ENCODE data around the gene TMTC4. TPM values are rescaled to one million over a fixed set of nuclear protein-coding genes. Genes with fewer than 3 reads are reported as not detected.
A peak's percentile ranks its signal among the peaks of the same experiment; 100 is the strongest.

TMTC4 gene
- polyA plus RNA-seq, 3 donors, result 2.1 to 11.5 (median 3.9) TPM

GRCh38 chr13:100645382-100645781 is 29.2 kb downstream of the TMTC4 start:
- no peak for DNase-seq
- Histone ChIP-seq H3K27ac (ENCODE audit: low read depth in 1 of 2, low read length in 2 of 2) (no peak overlapping the region), H3K4me2 (replicated peaks; ENCODE audit: extremely low read depth, low read length, poor library complexity, severe bottlenecking) (no peak overlapping the region), H2AFZ (ENCODE audit: insufficient read depth, low read depth, low read length, poor library complexity, severe bottlenecking) (no peak overlapping the region), H3K36me3 (replicated peaks in 1 of 2; ENCODE audit: control insufficient read depth in 1 of 2, insufficient read depth in 2 of 2, low read length in 2 of 2) (peaks cover 24 to 60% of the 10 kb centered on the region in 2 donors), H4K20me1 (ENCODE audit: insufficient read depth, low read length) (no peaks in the 10 kb centered on the region), H3K4me3 (replicated peaks in 1 of 3; ENCODE audit: low read depth in 2 of 3, low read length in 3 of 3) (no peak overlapping the region), H3K9ac (ENCODE audit: insufficient read depth, low read length, poor library complexity, severe bottlenecking) (no peak overlapping the region), H3K4me1 (ENCODE audit: control insufficient read depth in 1 of 2, insufficient read depth in 2 of 2, low read length in 2 of 2) (no peaks in the 10 kb centered on the region), H3K27me3 (ENCODE audit: control insufficient read depth in 2 of 2, insufficient read depth in 2 of 2, low read length in 2 of 2) (no peaks in the 10 kb centered on the region), H3K79me2 (ENCODE audit: insufficient read depth, low read length) (no peaks in the 10 kb centered on the region), H3K9me3 (replicated peaks in 1 of 2; ENCODE audit: control insufficient read depth in 1 of 2, insufficient read depth in 1 of 2, low read length in 2 of 2) (no peaks in the 10 kb centered on the region)
- intact Hi-C loops (cut with micrococcal nuclease), result no loop called here
- 95% methylated on average over 6 of the region's 7 CpGs for WGBS (ENCODE audit: insufficient coverage)
- Mint-ChIP-seq H3K4me1 (no peaks in the 10 kb centered on the region), H3K4me3 (no peak overlapping the region), H3K27ac (peak overlapping the region in 2 of 7 donors; percentile 59 to 78), H3K9me3 (no peaks in the 10 kb centered on the region), H3K36me3 (peaks cover 59 to 69% of the 10 kb centered on the region in 2 donors), H3K27me3 (ENCODE audit: low read depth in 3 of 3) (peaks cover 0 to 2% (median 0%) of the 10 kb centered on the region in 3 donors)
- no peak for TF ChIP-seq CTCF (IDR thresholded peaks at IDR 0.05)

- no peak for DNase-seq
- Histone ChIP-seq H3K4me1 (ENCODE audit: control insufficient read depth in 1 of 2, insufficient read depth in 2 of 2, low read length in 2 of 2) (no peaks in the 10 kb centered on the region), H3K27ac (ENCODE audit: low read depth in 1 of 2, low read length in 2 of 2) (no peak overlapping the region), H4K20me1 (ENCODE audit: insufficient read depth, low read length) (no peaks in the 10 kb centered on the region), H3K9ac (ENCODE audit: insufficient read depth, low read length, poor library complexity, severe bottlenecking) (no peak overlapping the region), H3K9me3 (replicated peaks in 1 of 2; ENCODE audit: control insufficient read depth in 1 of 2, insufficient read depth in 1 of 2, low read length in 2 of 2) (no peaks in the 10 kb centered on the region), H2AFZ (ENCODE audit: insufficient read depth, low read depth, low read length, poor library complexity, severe bottlenecking) (no peak overlapping the region), H3K27me3 (ENCODE audit: control insufficient read depth in 2 of 2, insufficient read depth in 2 of 2, low read length in 2 of 2) (no peaks in the 10 kb centered on the region), H3K36me3 (replicated peaks in 1 of 2; ENCODE audit: control insufficient read depth in 1 of 2, insufficient read depth in 2 of 2, low read length in 2 of 2) (peaks cover 21 to 64% of the 10 kb centered on the region in 2 donors), H3K79me2 (ENCODE audit: insufficient read depth, low read length) (no peaks in the 10 kb centered on the region), H3K4me3 (replicated peaks in 1 of 3; ENCODE audit: low read depth in 2 of 3, low read length in 3 of 3) (no peak overlapping the region), H3K4me2 (replicated peaks; ENCODE audit: extremely low read depth, low read length, poor library complexity, severe bottlenecking) (no peak overlapping the region)
- Mint-ChIP-seq H3K4me1 (no peaks in the 10 kb centered on the region), H3K27ac (peak overlapping the region in 1 of 7 donors; percentile 41), H3K4me3 (no peak overlapping the region), H3K36me3 (peaks cover 60 to 70% of the 10 kb centered on the region in 2 donors), H3K9me3 (no peaks in the 10 kb centered on the region), H3K27me3 (ENCODE audit: low read depth in 3 of 3) (peaks cover 0 to 2% (median 0%) of the 10 kb centered on the region in 3 donors)
- intact Hi-C loops (cut with micrococcal nuclease), result no loop called here
- TF ChIP-seq CTCF (IDR thresholded peaks at IDR 0.05), result no peak
- WGBS (ENCODE audit: insufficient coverage), result 98% methylated on average over 6 of the region's 7 CpGs
These were observed 30.2 kb downstream of the TMTC4 start for GRCh38 chr13:100644371-100644770.
